RWPE1 (cell line): ENCODE results near the gene PPP1R15B.

Experiments
- CTCF ChIA-PET: fragments of 350-600 bp; sonication (Branson Sonifier 250); formaldehyde crosslinking; extraction: SDS; loops from one replicate; lab custom pipeline; 2021; lab: Yijun Ruan, JAX
- POLR2A ChIA-PET: fragments of 400-600 bp; formaldehyde crosslinking; extraction: SDS; loops from one replicate; lab custom pipeline; 2020; ENCODE audit warnings: antibody characterized with exemption; ENCODE audit not compliant: low non-redundant PET; lab: Yijun Ruan, JAX
- DNase-seq: peaks from one replicate; pipeline ENCODE4 v3.0.0; 2012; ENCODE audit warnings: low spot score
- H3K27ac ChIP-seq: fragments of 450-650 bp; 2 replicates; pipeline ENCODE4 v1.5.1; 2017
- CTCF ChIP-seq: fragments of 450-650 bp; conservative IDR thresholded peaks from 2 replicates; pipeline ENCODE4 v1.5.1; 2017; ENCODE audit warnings: low read depth, mild to moderate bottlenecking

Gene PPP1R15B

GRCh38 chr1:204441558-204441957 lies 29.9 kb upstream of the PPP1R15B start:
- no peak for DNase-seq
- no peak overlapping the region for H3K27ac ChIP-seq
- ChIA-PET CTCF (interaction anchor here (0.6 to 3.0 kb wide), 5 partner anchors 10 to 62 kb away, joined by 3 to 27 read pairs (median 4); partner anchors contain the start of gene PIK3C2B), POLR2A (no interaction called here)
- no peak for TF ChIP-seq CTCF

DNA sequence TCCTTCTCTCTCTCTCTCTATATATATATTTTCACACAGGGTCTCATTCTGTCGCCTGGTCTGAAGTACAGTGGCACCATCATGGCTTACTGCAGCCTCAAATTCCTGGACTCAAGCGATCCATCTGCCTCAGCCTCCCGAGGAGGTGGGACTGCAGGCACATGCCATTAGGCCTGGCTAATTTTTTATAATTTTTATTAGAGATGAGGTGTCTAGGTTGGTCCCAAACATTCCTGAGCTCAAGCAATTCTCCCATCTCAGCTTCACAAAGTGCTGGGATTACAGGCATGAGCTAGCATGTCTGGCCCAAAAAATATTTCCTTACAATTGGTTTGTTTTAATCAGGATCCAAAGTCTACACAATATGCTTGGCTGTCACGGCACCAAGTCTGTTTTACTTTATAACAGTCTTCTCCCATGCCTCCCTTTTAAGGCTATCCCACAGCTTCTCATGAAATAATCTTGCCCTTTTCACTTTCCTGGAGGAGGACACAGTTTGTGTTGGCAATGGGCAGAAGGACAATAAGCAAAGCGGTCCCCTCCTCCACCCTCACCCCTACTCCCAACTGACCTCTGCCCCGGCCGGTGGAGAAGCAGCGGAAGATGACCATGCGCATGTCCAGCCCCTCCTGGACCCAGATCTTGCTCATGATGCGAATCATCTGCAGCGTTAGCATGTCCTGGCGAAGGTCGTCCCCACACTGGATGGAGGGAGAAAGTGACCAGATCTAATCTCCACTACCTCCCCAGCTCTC lies 28.2 kb upstream of the PPP1R15B start:
- ChIA-PET CTCF (interaction anchor here (1.6 to 2.1 kb wide), 2 partner anchors 9 to 63 kb away, joined by 5 to 14 read pairs; no protein-coding TSS in a partner anchor), POLR2A (interaction anchor here (1.0 kb wide), 1 partner anchor 76 kb away, joined by 4 read pairs; no protein-coding TSS in a partner anchor)
- no peak for DNase-seq
- H3K27ac ChIP-seq = peak overlapping the region; percentile 68
- no peak for TF ChIP-seq CTCF

- peak overlapping the region; percentile 80 for H3K27ac ChIP-seq
- TF ChIP-seq CTCF = no peak
- ChIA-PET POLR2A (interaction anchor here (0.5 to 1.0 kb wide), 4 partner anchors 10 to 392 kb away, joined by 3 to 4 read pairs (median 4); no protein-coding TSS in a partner anchor), CTCF (interaction anchor here (0.6 to 2.1 kb wide), 7 partner anchors 7 to 67 kb away, joined by 3 to 14 read pairs (median 4); no protein-coding TSS in a partner anchor)
- peak; percentile 98 for DNase-seq
Measured at GRCh38 chr1:204438628-204439027, 27.0 kb upstream of the PPP1R15B start.

DNA sequence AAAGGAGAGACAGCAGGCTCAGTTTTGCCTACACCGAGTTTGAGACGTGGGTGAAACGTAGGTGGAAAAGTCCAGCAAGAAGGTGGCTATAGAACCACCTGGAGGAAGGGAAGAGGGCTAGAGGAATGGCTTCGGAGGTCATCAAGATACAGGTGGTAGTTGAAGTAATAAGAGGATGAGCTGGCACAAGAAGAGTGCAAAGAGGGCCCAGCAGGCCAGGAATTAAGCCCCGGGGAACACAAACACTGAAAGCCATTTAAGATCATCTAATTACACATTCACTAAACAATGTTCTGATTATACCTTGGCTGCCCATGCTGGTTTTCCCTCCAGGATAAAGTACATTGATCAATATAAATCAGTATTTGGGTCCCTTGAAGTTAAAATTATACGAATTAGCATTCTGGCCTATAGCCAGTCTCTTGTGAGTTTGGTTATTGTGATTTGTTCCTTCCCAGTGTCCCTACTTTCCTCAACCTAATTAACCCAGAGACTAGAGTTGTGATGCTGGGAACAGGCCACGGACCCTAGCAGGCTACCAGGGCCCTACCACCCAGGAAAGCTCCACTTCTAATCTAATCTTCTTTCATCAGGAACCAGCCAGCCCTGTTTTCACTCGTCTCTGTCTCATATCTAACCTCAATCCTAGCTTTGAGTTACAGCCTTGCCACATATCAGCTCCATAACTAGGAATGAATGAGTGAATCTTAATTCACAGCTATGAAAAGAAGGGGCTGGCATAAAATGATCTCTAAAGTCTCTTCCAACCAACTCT lies 26.4 kb upstream of the PPP1R15B start:
- no peak for TF ChIP-seq CTCF
- POLR2A ChIA-PET = interaction anchor here (0.5 to 0.7 kb wide), 3 partner anchors 11 to 393 kb away, joined by 3 to 4 read pairs (median 4); no protein-coding TSS in a partner anchor
- CTCF ChIA-PET = interaction anchor here (0.7 to 2.1 kb wide), 6 partner anchors 11 to 180 kb away, joined by 3 to 14 read pairs (median 4); no protein-coding TSS in a partner anchor
- H3K27ac ChIP-seq = peak overlapping the region; percentile 80
- DNase-seq = no peak

- H3K27ac ChIP-seq = peak overlapping the region; percentile 66
- CTCF ChIA-PET = interaction anchor here (0.7 to 2.0 kb wide), 7 partner anchors 11 to 506 kb away, joined by 3 to 10 read pairs (median 4); partner anchors contain the start of gene PIK3C2B
- POLR2A ChIA-PET = interaction anchor here (0.6 kb wide), 1 partner anchor 15 kb away, joined by 6 read pairs; no protein-coding TSS in a partner anchor
- no peak for TF ChIP-seq CTCF
- no peak for DNase-seq
Measured at GRCh38 chr1:204435872-204436271, 24.3 kb upstream of the PPP1R15B start.

DNA sequence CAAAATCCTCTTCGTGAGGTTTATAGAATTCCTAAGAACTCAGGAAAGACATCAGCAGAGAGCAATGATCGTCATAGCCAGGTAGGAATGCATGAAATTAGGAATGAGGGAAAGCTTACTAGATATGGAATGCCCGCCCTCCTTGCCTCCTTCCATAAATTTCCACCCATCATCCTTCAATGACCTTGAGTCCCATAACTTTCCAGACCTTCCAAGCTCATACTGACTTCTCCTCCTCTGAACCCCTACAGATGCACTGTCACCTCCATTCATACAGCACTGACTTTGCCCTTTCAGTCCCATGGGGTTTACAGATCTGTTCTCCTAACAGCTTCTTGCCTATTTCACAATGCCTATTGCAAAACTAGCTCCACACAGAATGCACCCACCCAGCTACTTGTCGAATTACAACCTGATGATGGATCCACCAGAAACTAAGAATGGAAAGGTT lies 23.8 kb upstream of the PPP1R15B start:
- POLR2A ChIA-PET = no interaction called here
- CTCF ChIA-PET = interaction anchor here (0.7 to 2.0 kb wide), 7 partner anchors 11 to 506 kb away, joined by 3 to 10 read pairs (median 4); partner anchors contain the start of gene MDM4

More for the DNA sequence above, 23.8 kb upstream of the PPP1R15B start:
- no peak for TF ChIP-seq CTCF
- H3K27ac ChIP-seq = no peak overlapping the region
- DNase-seq = no peak
